Measurements from ENCODE around the gene HAX1. TPM values are rescaled to one million over a fixed set of nuclear protein-coding genes. Genes with fewer than 3 reads are reported as not detected.
"Not testable (repeated sequence)": the region's sequence is repeated elsewhere in the genome, so short reads cannot be mapped to it uniquely, and the experiment has no call there.

Gene HAX1
- total RNA-seq, 1 donor from 2014 or later = 53.8 TPM

DNA sequence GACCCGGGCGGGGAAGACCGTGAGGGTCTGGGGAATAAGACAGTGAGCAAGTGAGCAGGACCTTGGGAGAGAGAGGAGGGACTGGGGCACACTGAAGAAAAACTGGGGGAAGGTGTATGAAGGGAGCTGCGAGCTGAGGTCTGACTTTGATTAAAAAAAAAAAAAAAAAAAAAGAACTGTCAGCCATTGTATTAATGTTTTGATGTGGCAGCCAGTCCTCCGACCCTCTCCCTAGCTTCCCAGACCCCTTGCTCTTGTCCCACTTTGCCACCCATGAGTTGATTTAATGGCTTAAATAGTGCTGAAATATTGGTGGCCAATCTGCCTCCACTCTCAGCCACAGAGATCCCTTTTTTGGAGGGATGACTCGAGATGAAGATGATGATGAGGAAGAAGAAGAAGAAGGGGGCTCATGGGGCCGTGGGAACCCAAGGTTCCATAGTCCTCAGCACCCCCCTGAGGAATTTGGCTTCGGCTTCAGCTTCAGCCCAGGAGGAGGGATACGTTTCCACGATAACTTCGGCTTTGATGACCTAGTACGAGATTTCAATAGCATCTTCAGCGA lies 652 bp downstream of the HAX1 start:
- no peak for DNase-seq (ENCODE audit: extremely low read depth, low read depth, low spot score)

DNA sequence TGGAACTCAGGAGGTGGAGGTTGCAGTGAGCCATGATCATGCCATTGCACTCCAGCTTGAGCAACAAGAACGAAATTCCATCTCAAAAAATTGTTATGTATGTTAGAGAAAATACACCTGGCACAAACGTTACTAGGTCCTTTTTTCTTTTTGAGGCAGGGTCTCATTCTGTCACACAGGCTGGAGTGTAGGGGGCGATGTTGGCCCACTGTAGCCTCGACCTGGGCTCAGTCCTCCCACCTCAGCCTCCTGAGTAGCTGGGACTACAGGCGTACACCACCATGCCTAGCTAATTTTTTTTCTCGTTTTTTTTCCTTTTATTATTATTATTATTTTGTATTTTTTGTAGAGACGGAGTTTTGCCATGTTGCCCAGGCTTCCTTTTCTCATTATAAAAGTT lies 4.4 kb downstream of the HAX1 start:
- DNase-seq (ENCODE audit: extremely low read depth, low read depth, low spot score) = no peak

DNA sequence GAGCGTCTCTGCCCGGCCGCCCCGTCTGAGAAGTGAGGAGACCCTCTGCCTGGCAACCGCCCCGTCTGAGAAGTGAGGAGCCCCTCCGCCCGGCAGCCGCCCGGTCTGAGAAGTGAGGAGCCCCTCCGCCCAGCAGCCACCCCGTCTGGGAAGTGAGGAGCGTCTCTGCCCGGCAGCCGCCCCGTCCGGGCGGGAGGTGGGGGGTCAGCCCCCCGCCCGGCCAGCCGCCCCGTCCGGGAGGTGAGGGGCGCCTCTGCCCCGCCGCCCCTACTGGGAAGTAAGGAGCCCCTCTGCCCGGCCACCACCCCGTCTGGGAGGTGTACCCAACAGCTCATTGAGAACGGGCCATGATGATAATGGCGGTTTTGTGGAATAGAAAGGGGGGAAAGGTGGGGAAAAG lies 15.2 kb downstream of the HAX1 start:
- not testable (repeated sequence) for DNase-seq (ENCODE audit: extremely low read depth, low read depth, low spot score)

DNA sequence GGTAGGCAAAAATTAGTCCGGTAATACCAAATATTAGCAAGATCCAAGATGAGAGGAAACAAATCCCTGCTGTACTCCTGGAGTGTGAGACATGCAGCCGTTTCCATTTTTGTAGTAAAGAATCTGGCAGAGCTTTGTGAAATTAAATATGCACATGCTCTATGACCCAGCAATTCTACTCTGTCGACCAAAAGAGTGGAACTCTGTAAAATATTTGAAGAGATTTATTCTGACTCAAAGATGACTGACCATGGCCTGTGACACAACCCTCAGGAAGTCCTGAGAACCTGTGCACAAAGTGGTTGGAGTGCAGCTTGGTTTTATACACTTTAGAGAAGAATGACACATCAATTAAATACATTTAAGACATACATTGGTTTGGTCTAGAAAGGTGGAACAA lies 16.2 kb downstream of the HAX1 start:
- DNase-seq (ENCODE audit: extremely low read depth, low read depth, low spot score) = no peak

DNA sequence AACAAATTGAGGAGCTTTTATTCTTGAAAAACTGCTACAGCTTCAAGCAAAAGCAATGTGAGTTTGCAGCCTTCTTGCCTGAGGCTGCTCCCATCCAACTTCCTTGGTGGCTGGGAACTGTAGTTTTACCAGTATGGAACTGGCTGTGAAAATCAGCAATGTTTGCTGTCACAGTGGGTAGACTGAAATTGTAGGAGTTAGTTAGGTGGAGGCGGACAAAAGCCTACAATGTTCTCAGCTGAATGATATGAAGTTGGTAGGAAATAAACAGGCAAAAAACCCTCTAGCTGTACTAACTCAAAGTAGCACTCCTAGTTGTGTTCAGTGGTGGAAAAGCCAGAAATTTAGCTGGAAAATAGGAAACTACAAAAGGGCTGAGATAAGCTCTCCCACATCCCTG lies 18.5 kb downstream of the HAX1 start:
- no peak for DNase-seq (ENCODE audit: extremely low read depth, low read depth, low spot score)

DNA sequence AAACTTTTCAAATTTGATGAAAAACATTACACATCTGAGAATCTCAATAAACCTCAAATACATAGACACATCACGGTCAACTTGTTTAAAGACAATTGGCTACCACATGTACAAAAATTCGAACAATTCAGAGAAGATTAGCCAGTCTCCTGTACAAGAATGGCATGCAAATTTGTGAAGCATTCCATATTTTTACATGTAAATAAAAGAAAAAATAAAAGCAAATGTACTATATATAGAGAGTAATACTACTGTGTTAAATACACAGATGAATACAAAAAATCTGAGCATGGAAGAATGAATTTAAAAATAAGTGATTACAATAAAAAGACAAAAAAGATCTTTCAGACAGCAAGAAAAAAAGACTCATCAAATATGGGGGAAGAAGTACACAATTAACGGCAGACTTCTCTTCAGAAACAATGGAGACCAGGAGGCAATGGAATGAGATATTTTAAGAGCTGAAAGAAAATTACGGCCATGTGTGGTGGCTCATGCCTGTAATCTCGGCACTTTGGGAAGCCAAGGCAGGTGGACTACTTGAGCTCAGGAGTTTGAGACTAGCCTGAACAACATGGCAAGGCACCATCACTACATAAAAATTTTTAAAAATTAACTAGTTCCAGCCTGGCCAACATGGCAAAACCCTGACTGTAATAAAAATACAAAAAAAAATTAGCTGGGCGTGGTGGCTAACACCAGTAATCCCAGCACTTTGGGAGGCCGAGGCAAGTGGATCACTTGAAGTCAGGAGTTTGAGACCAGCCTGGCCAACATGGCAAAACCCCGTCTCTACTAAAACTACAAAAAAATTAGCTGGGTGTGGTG lies 23.2 kb downstream of the HAX1 start:
- no peak for DNase-seq (ENCODE audit: extremely low read depth, low read depth, low spot score)

DNA sequence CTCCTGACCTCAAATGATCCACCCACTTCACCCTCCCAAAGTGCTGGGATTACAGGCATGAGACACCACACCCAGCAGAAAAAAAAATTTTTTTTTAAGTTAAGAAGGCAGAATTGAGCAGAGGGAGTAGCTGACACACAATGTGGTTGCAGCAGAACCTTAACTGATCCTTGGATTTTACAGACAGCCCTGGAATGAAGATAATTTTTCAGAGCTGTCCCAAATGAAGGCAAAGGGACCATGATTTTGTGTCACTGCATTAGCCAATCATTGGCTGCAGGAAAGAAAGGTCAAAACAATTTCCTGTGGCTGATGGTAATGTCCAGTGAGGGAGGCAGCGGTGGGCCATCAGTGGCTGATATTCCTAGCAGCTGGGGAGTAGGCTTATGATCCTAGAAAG lies 29.2 kb downstream of the HAX1 start:
- DNase-seq (ENCODE audit: extremely low read depth, low read depth, low spot score) = no peak

DNA sequence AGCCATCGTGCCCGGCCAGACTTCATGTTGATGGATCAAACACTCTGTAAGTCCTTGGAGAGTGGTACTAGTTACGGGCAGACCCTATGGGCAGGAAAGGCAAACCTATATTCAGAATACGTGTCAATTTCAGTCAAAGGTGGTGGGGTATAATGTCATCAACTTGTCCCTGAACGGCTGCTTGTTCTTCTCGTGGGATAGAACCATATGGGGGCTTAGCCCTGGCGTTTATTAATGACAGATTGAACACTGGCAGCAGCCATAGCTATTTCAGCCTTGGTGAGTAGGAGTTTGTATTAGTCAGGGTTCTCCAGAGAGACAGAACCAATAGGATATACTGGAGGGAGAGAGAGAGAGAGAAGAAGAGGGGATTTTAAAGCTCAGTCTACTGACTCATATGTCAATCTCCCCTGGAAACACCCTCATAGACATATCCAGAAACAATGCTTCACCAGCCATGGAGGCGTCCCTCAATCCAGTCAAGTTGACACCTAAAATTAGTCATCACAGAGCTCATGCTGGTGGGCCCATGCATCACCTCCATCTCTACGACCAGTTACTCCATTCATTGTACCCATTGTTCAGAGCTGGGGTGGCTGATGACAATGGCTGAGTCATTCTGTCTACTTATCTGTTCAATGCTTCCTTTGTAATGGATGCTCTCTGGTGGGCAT lies 32.4 kb downstream of the HAX1 start:
- no peak for DNase-seq (ENCODE audit: extremely low read depth, low read depth, low spot score)

DNA sequence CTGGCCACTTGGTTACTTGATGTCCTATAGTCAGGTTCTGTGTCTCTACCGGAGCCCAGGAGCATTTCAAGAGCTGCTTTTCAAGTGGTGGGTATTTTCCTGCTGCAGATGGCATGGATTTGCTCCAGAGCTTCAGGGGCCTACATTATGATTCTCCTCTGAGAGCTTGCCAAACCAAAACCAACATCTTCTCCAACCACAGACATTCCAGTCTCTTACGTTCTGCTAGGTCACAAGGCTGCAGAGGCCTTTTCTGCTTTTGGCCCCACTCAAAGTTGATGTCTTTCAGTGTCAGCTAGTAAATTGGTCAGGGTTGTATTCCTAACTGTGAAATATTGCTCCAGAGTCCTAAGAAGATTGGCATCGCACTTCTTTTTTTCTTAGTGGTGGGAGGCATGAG lies 33.7 kb downstream of the HAX1 start:
- DNase-seq (ENCODE audit: extremely low read depth, low read depth, low spot score) = no peak

DNA sequence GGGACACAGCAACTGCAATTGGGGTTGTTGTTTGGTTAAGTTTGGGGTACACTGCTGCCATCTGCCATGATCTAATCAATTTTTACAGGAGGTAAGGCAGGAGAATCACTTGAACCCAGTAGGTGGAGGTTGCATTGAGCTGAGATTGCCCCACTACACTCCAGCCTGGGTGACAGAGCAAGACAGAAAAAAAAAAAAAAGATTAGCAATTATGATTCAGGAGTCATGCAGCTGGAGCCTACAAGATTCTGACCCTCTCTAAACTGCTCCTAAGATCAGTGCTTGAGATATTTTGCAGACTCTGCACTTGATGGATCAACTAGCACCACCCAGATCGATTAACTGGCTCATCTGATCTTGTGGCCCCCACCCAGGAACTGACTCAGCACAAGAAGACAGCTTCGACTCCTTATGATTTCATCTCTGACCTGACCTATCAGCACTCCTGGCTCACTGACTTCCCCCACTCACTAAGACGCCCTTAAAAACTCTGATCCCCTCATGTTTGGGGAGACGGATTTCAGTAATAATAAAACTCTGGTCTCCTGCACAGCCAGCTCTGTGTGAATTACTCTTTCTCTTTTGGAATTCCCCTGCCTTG lies 35.3 kb downstream of the HAX1 start:
- DNase-seq (ENCODE audit: extremely low read depth, low read depth, low spot score) = not testable (repeated sequence)

DNA sequence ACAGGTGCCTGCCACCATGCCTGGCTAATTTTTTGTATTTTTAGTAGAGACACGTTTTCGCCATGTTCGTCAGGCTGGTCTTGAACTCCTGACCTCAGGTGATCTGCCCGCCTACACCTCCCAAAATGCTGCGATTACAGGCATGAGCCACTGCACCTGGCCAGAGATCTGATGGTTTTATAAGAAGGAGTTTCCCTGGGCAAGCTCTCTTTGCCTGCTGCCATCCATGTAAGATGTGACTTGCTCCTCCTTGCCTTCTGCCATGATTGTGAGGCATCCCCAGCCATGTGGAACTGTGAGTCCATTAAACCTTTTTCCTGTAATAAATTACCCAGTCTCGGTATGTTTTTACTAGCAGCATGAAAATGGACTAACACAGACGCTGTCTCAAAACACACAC lies 36.7 kb downstream of the HAX1 start:
- DNase-seq (ENCODE audit: extremely low read depth, low read depth, low spot score) = not testable (repeated sequence)

DNA sequence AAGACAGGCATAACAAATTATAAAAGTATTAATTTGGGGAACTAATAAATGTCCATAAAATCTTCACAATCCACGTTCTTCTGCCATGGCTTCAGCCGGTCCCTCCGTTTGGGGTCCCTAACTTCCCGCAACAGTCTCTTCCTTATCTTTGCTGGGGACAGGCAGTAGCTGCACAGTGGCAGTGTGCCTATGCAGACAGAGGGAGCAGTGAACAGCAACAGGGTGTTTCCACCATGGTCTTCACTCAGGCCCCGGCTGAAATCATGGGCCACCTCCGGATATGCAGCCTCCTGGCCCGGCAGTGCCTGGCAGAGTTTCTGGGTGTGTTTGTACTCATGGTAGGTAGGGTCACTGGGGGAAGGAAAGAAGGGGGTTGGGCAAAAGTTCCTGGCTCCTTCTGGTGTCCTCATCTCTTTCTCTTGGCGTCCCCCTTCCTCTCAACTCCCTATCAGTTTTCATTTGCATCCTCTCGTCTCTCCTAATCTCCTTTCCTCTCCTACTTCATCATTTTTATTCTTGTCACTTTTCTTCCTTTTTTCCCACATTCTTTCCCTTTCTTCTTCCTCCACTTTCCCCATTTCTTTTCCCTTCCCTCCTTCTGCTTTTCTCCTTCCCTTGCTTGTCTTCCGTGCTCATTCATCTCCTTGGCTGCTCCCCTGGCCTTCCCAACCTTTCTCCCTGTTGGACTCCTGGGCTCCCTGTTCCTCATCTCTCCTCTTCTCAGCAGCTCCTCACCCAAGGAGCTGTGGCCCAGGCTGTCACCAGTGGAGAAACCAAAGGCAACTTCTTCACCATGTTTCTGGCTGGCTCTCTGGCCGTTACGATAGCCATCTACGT lies 40.0 kb downstream of the HAX1 start:
- not testable (repeated sequence) for DNase-seq (ENCODE audit: extremely low read depth, low read depth, low spot score)

DNA sequence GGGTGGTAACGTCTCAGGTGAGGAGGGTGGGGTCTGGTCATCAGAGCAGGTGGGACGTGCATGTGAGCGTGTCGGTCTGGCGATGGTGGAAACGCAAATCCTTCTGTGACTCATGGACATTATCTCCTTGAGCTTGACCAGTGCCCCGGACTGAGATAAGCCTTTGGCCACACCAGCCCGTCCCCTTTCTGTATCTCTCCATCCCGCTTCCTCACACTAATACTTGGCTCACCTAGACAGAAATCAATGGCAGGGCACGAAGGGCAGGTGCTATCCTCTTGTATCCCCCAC lies 40.6 kb downstream of the HAX1 start:
- no peak for DNase-seq (ENCODE audit: extremely low read depth, low read depth, low spot score)

DNA sequence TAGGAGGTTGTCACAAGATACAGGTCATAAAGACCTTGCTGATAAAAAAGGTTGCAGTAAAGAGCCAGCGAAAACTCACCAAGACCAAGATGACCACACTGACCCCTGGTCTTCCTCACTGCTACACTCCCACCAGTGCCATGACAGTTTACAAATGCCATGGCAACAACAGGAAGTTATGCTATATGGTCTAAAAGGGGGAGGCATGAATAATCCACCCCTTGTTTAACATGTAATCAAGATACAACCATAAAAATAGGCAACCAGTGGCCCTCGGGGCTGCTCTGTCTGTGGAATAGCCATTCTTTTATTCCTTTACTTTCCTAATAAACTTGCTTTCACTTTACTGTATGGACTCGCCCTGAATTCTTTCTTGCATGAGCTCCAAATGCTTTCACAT lies 41.8 kb downstream of the HAX1 start:
- not testable (repeated sequence) for DNase-seq (ENCODE audit: extremely low read depth, low read depth, low spot score)

DNA sequence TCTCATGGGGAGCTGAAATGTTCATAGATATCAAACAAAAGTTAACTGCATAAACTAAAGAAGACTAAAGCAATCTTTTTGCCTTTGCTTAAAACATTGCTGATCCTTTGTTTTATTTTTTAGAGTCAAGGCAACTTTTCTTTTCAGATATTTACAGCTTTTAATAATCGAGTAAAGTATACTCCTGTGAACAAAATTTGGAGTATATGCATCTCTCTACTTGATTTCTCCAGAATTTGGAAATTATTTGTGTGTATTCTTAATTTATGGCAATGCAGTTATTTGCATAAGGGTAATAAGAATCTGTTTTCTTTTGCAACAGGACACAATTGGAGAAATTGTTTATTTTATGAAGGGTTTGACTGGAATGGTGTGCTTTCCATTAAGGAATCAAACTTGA lies 44.3 kb downstream of the HAX1 start:
- no peak for DNase-seq (ENCODE audit: extremely low read depth, low read depth, low spot score)

DNA sequence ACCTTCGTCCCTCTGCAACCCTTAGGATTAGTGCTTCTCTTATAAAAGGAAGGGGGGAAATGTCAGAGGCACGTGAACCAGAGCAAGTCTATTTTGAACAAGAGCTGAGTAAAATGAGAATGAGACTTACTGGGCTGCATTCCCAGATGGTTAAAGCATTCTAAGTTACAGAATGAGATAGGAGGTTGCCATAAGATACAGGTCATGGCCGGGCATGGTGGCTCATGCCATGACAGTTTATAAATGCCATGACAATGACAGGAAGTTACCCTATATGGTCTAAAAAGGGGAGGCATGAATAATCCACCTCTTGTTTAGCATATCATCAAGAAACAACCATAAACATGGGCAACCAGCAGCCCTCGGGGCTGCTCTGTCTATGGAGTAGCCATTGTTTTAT lies 46.0 kb downstream of the HAX1 start:
- no peak for DNase-seq (ENCODE audit: extremely low read depth, low read depth, low spot score)

DNA sequence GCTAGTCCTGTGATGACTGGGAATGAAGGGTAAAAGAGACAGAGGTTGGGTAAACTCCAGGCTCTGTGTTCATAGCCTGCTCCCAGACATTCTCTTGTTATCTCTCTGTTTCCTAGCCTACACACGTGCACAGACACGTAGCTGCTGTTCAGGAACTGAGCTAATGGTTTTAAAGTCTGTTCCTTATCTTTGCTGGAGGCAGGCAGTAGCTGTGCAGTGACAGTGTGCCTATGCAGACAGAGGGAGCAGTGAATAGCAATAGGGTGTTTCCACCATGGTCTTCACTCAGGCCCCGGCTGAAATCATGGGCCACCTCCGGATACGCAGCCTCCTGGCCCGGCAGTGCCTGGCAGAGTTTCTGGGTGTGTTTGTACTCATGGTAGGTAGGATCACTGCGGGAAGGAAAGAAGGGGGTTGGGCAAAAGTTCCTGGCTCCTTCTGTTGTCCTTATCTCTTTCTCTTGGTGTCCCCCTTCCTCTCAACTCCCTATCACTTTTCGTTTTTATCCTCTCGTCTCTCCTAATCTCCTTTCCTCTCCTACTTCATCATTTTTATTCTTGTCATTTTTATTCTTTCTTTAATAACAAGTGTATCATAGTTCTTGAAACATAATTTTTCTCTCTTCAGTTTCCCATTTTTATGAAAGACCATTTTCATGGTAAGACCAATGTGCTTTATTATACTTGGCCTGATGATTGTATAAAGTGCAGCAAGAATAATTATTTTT lies 48.6 kb downstream of the HAX1 start, which contains the start of gene AQP10:
Gene AQP10 (plus strand): TSS at position 212 of the 727 bp plus-strand sequence. CDS start 63 bp downstream, at position 275.
- no peak for DNase-seq (ENCODE audit: extremely low read depth, low read depth, low spot score)

DNA sequence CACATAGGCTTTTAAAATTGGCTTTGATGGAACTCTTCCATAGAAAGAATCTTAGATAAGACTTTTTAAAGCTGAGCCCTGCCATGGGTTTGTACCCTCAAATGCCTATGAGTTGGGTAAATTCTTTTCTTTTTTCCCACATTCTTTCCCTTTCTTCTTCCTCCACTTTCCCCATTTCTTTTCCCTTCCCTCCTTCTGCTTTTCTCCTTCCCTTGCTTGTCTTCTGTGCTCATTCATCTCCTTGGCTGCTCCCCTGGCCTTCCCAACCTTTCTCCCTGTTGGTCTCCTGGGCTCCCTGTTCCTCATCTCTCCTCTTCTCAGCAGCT lies 49.1 kb downstream of the HAX1 start:
- DNase-seq (ENCODE audit: extremely low read depth, low read depth, low spot score) = not testable (repeated sequence)

DNA sequence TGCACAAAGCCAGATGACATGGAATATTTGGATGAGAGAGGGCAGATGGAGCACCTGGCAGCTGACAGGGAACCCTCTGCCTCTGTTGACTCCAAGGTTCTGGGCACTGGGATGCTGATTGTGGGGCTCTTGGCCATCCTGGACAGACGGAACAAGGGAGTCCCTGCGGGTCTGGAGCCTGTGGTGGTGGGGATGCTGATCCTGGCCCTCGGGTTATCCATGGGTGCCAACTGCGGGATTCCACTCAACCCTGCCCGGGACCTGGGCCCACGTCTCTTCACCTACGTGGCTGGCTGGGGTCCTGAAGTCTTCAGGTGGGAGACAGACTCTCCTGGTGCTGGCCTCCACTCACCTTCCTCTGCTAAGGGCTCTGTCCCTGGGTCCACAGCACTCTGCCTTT lies 51.1 kb downstream of the HAX1 start:
- no peak for DNase-seq (ENCODE audit: extremely low read depth, low read depth, low spot score)

DNA sequence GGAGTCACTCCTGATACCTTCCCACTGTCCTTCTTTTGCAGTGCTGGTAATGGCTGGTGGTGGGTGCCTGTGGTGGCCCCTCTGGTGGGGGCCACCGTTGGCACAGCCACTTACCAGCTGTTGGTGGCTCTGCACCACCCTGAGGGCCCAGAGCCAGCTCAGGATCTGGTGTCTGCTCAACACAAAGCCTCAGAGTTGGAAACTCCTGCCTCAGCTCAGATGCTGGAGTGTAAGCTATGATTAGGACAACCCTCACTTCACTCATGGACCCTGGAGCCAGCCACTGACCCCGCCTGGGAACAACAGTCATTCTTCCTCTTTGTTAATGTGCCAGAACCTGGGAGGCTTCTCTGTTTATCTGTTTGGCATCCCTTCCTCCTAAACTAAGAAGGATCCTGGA lies 51.8 kb downstream of the HAX1 start:
- no peak for DNase-seq (ENCODE audit: extremely low read depth, low read depth, low spot score)
